GM12875 (cell line): Measurements from ENCODE around the gene SYCE1L.
"Not testable (repeated sequence)": the region's sequence is repeated elsewhere in the genome, so short reads cannot be mapped to it uniquely, and the experiment has no call there.

Experiments
- H3K4me3 ChIP-seq: one replicate; pipeline ENCODE4 v1.5.1; 2011; ENCODE audit warnings: low read depth, low read length, control low read depth
- TF ChIP-seq, protein P1 (sequence below): IDR thresholded peaks from 2 replicates; pipeline ENCODE4 v1.5.1; 2011; ENCODE audit warnings: low read depth, mild to moderate bottlenecking, control low read depth, inconsistent platforms, low read length, moderate library complexity, borderline replicate concordance; ENCODE audit not compliant: insufficient read depth

Gene SYCE1L

DNA sequence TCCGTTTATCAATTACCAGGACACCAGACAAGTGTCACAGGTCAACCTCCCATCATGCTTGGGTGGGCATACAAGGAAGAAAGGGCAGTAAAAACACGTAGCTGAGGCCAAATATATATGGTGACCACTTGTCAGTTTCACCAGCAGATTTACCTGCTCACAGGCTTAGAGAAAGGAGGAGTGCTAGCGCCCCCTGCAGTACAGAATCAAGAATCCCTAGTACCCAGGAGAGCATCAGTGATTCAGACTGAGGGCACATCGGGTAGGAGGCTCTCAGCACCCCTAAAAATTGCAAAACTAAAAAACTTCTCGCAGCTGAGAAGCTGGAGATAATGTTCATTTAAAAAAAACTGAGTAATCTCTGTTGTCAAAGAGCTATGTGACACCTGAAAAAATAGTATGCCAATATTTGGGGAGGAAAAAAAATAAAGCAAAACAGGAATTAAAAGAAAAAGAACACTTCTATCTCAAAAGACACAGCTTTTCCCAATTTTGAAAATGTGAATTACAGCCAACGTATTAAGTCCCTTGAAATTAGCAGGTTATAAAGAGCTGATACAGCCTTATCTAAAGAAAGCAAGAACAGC lies 29.5 kb upstream of the SYCE1L start:
- H3K4me3 ChIP-seq = no peak overlapping the region
- TF ChIP-seq, protein P1, sequence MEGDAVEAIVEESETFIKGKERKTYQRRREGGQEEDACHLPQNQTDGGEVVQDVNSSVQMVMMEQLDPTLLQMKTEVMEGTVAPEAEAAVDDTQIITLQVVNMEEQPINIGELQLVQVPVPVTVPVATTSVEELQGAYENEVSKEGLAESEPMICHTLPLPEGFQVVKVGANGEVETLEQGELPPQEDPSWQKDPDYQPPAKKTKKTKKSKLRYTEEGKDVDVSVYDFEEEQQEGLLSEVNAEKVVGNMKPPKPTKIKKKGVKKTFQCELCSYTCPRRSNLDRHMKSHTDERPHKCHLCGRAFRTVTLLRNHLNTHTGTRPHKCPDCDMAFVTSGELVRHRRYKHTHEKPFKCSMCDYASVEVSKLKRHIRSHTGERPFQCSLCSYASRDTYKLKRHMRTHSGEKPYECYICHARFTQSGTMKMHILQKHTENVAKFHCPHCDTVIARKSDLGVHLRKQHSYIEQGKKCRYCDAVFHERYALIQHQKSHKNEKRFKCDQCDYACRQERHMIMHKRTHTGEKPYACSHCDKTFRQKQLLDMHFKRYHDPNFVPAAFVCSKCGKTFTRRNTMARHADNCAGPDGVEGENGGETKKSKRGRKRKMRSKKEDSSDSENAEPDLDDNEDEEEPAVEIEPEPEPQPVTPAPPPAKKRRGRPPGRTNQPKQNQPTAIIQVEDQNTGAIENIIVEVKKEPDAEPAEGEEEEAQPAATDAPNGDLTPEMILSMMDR = peak; percentile 73

DNA sequence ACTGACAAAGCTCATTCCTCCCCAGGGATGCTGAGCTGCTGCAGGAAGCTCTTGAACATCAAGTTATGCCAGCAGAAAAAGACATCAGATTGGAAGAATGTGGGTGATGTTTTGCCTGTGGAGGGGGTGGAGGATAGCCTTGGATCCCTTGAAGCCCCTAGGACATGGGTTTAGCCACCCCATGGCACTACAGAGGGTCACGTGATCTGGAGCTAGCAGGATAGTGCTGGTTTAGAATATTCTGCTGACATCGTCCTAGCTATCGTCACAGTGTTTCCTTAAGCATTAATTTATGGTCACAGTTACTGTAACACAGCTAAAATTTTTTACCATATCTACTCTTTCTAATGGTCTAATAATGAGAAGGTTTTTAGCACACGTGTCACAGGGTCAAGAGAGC lies 28.4 kb upstream of the SYCE1L start:
- TF ChIP-seq, protein P1 = no peak
- H3K4me3 ChIP-seq = no peak overlapping the region

DNA sequence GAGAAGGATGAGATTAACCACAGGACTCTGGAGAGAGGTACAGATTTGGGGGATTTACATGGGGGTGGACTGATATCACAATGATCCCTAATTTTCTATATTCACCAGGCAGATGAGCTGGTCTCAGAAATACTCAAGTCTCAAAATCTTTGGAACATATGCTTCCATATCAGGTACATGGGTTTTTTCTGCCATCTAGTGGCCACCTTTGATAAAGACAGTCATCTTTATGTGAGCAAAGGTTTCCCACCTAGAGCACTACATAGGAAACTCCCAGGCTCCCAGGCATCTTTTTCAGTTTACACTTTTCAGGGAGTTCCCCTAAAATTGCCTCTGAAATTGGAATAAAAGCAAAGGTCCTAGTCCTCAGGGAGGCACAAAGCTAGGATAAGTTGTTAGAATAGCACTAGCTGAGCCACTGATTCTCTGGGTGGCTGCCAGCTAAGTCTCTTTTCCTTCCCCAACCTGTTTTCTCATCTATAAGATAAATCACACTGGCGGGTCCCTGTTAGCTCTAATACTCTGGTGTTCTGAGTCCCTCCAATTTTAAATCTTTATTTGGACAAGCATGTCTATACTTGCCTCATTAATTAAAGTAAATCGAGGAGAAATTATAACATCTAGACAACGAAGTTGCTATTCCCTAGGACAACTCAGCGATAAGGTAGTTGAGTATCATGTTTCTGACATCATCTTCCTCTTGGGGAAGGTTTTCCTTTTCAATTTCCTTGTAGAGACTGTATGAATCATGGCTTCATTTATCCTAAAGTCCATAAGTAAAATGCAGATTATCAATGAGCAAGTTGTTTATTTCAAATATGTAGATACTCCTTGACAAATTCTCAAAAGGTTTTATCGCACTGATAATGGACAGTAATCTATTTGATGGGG lies 27.2 kb upstream of the SYCE1L start:
- no peak overlapping the region for H3K4me3 ChIP-seq
- TF ChIP-seq, protein P1 = peak; percentile 56; the same call in 1 of the 2 replicates

DNA sequence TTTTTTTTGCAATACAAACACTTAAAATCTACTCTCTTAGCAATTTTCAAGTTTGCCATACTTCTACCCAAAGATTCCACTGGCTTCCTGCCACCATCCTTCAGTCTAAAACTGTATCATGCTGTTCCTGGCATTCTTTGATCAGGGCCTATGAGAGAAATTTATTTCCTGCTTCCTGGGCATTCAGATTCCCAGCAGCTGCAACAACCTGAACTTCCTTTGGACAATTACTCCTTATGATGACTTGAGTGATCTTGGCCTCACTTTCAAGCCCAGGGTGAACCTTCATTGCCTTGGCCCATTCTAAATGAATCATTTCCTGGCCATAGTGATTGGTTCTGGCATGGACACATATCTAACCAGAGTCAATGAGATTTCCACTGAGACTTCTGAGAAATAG lies 26.3 kb upstream of the SYCE1L start:
- TF ChIP-seq, protein P1 = no peak
- H3K4me3 ChIP-seq = no peak overlapping the region

DNA sequence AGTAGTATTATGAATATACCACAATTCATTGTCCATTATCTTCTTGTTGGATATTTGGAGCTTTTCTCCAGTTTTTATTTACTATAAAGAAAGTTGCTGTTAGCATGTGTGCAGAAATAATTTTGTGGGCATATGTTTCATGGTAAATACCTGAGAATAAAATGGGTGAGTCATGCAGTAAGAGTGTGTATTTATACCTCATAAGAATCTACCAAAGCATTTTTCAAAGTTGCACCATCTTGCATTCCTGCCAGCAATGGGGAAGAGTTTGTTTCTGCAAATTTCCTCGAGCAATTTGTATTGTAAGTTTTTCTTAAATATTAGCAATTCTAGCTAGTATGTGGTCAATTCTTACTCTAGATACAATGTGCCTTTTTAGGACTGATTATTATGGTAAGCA lies 16.1 kb upstream of the SYCE1L start:
- no peak overlapping the region for H3K4me3 ChIP-seq
- TF ChIP-seq, protein P1 = no peak

DNA sequence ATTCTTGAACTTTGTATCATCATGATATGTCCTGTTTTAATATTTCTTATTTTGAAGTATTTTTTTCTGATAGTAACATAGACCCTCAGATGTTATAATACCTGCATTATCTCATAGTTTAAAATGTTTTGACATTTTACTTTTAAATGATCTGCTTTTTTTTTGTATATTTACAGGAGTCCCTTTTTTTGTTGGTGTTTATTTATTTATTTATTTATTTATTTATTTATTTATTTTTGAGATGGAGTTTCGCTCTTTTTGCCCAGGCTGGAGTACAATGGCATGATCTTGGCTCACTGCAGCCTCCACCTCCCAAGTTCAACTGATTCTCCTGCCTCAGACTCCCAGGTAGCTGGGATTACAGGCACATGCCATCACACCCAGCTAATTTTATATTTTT lies 12.9 kb upstream of the SYCE1L start:
- not testable (repeated sequence) for H3K4me3 ChIP-seq

DNA sequence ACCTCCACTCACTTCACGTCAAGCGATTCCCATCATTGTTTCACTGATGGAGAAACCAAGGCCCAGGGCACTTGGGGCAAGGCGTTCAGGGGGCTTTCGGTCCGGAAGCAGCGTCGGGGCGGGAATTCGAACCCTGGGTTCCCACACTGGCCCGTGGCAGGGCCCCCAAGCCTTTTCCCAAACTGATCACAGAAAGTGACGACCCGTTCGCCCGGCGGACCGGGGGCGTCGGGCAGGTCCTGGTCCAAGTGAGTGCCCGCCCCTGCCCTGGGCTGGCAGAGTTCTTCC lies 9.1 kb upstream of the SYCE1L start:
- peak overlapping the region; percentile 81 for H3K4me3 ChIP-seq
- TF ChIP-seq, protein P1 = no peak
